ENCODE data around the gene PLXNA2. TPM values are rescaled to one million over a fixed set of nuclear protein-coding genes. Genes with fewer than 3 reads are reported as not detected.

PLXNA2 gene
- total RNA-seq, 1 experiment from 2014 or later: 10.2 TPM

DNA sequence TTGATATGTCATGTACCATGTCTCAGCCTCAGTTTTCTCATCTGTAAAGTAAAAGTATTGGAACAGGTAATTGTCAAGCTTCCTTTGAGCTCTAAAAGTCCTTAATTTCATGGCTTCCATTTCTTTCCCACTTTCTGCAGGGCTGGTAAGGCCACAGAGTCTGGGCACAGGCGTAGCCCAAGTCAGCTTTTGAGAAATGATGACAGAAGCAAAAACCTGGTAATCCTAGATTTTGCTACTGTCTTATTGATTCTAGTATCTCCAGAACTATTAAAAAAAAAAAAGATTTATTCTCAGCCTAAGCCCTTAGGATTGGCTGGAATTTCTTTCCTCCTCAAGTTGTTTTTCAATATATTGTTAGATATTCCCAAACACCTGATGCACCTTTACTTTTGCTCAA, 31.3 kb downstream of the PLXNA2 start:
- Histone ChIP-seq H3K9me3 (ENCODE audit: insufficient read depth, low read depth) (no peaks in the 10 kb centered on the region), H4K20me1 (ENCODE audit: insufficient read depth) (no peaks in the 10 kb centered on the region), H3K79me2 (ENCODE audit: low read depth) (peaks cover 12% of the 10 kb centered on the region; the same call in 1 of the 2 replicates), H3F3A (ENCODE audit: insufficient read depth, low read depth) (0 out of 2 replicates have a peak, but pooled peaks cover 4% of the 10 kb centered on the region), H3K4me3 (no peak overlapping the region), H3K4me1 (replicated peaks; ENCODE audit: insufficient read depth) (peaks cover 7% of the 10 kb centered on the region; the same call in 1 of the 2 replicates), H3K4me2 (no peak overlapping the region), H3K36me3 (ENCODE audit: low read depth) (peaks cover 6% of the 10 kb centered on the region; the same call in 1 of the 2 replicates), H3K27me3 (ENCODE audit: insufficient read depth, low read depth) (no peaks in the 10 kb centered on the region), H3K27ac (no peak overlapping the region), H2AFZ (no peak overlapping the region), H3K9me2 (ENCODE audit: insufficient read depth) (no peaks in the 10 kb centered on the region)
- intact Hi-C loops (cut with micrococcal nuclease; ENCODE audit: unreplicated experiment): no loop called here
- ChIA-PET CTCF (no interaction called here), POLR2A (ENCODE audit: unreplicated experiment) (no interaction called here)
- no TSS peak for BruUV-seq (replicated peaks)
- DNase-seq: no peak
- TF ChIP-seq, protein P1, sequence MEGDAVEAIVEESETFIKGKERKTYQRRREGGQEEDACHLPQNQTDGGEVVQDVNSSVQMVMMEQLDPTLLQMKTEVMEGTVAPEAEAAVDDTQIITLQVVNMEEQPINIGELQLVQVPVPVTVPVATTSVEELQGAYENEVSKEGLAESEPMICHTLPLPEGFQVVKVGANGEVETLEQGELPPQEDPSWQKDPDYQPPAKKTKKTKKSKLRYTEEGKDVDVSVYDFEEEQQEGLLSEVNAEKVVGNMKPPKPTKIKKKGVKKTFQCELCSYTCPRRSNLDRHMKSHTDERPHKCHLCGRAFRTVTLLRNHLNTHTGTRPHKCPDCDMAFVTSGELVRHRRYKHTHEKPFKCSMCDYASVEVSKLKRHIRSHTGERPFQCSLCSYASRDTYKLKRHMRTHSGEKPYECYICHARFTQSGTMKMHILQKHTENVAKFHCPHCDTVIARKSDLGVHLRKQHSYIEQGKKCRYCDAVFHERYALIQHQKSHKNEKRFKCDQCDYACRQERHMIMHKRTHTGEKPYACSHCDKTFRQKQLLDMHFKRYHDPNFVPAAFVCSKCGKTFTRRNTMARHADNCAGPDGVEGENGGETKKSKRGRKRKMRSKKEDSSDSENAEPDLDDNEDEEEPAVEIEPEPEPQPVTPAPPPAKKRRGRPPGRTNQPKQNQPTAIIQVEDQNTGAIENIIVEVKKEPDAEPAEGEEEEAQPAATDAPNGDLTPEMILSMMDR (conservative IDR thresholded peaks at IDR 0.05): no peak
- no peak for TF ChIP-seq EZH2 (IDR thresholded peaks at IDR 0.05; ENCODE audit: low read depth)

DNA sequence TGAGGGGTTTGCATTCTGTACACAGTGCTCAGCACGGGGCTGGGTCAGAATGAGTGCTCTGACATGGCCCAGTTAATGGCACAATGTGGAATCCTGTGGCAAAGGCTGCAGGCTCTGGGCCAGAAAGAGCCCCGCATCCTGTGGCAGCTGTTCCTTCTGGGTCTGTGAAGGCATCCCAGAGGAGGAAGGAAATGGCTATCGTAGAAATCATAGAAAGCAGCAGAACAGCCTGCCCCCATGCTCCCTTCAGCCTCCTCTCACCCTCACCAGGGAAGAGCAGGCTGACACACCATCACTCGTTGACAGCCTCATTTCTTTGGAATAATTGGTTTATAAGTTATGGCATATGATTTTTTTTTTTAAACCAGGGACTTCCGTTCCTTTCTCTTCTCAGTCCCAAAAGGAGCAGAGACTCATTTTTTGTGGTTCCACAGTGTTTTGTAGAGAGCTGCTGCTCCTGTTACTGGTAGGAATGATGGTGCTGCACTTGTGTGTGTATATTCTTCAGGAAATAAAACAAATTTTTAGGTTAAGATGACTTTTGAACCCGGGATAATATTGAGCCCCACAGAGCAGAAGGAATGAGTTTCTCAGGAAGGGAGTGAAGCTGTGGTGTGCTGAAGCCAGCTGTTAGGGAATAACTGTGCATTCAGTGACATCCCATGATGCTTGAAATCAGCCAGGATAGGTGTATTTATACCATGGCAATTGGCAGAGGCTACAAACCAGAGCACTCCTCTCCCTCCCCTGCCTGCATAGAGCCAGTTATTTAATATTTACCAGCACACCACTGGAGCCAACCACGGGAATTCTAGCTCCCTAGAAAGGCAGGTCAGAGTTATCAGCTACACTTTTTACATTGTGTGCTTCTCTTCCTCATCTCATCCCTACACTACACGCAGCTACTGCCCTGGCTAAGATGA, 32.0 kb downstream of the PLXNA2 start:
- BruUV-seq (replicated peaks): no TSS peak
- H3K27me3 ChIP-seq (ENCODE audit: insufficient read depth, low read depth): no peaks in the 10 kb centered on the region
- ChIA-PET CTCF (no interaction called here), POLR2A (ENCODE audit: unreplicated experiment) (interaction anchor here (0.6 kb wide), 1 partner anchor 28 kb away, joined by 5 read pairs; no protein-coding TSS in a partner anchor)
- H3K79me2 ChIP-seq (ENCODE audit: low read depth): peaks cover 5% of the 10 kb centered on the region; the same call in 1 of the 2 replicates
- H3K9me3 ChIP-seq (ENCODE audit: insufficient read depth, low read depth): no peaks in the 10 kb centered on the region
- H3K27ac ChIP-seq: no peak overlapping the region
- 0 out of 2 replicates have a peak, but pooled peaks cover 4% of the 10 kb centered on the region for H3F3A ChIP-seq (ENCODE audit: insufficient read depth, low read depth)
- H4K20me1 ChIP-seq (ENCODE audit: insufficient read depth): no peaks in the 10 kb centered on the region
- peaks cover 6% of the 10 kb centered on the region; the same call in 1 of the 2 replicates for H3K36me3 ChIP-seq (ENCODE audit: low read depth)
- no peak for TF ChIP-seq EZH2 (IDR thresholded peaks at IDR 0.05; ENCODE audit: low read depth)
- TF ChIP-seq, protein P1 (conservative IDR thresholded peaks at IDR 0.05): no peak
- no peak overlapping the region for H3K4me2 ChIP-seq
- no peak overlapping the region for H3K4me3 ChIP-seq
- intact Hi-C loops (cut with micrococcal nuclease; ENCODE audit: unreplicated experiment): no loop called here
- DNase-seq: no peak
- no peaks in the 10 kb centered on the region for H3K9me2 ChIP-seq (ENCODE audit: insufficient read depth)
- H3K4me1 ChIP-seq (replicated peaks; ENCODE audit: insufficient read depth): peaks cover 12% of the 10 kb centered on the region; the same call in 1 of the 2 replicates
- H2AFZ ChIP-seq: no peak overlapping the region

DNA sequence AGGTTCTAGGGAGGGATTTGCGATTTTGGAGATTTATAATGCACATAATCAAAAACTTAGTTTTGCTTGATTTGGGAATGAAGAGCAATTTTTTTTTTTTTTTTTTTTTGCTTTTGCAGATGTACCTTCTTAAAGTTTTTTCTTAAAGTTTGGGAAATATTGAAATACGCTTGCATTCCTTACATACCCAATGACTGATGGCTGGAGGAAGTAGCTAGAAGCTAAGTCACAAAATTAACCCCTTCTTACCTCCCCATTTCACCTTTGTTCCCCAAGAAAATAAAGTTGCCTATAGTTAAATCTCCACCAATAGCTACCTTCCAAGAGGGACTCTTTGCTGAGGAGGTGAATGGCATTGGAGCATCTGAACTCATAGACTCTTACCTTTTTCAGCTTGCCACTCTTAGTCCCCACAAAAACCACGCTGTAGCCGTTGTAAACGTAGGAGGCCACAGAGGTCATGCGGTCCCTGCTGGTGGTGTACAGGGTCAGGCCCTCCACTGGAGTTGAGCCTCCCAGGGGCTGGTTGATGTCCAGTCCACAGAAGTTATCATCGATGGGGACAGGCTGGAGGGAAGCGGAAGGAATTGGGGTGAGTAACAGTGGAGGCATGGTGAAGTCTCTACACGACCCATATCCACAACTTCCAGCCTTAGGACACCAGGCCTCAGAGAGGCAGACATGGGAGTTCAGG, 34.1 kb downstream of the PLXNA2 start:
- H3K9me3 ChIP-seq (ENCODE audit: insufficient read depth, low read depth): no peaks in the 10 kb centered on the region
- peaks cover 6% of the 10 kb centered on the region; the same call in 1 of the 2 replicates for H3K36me3 ChIP-seq (ENCODE audit: low read depth)
- peaks cover 8% of the 10 kb centered on the region; the same call in 1 of the 2 replicates for H3F3A ChIP-seq (ENCODE audit: insufficient read depth, low read depth)
- POLR2A ChIA-PET (ENCODE audit: unreplicated experiment): no interaction called here
- TF ChIP-seq EZH2 (IDR thresholded peaks at IDR 0.05; ENCODE audit: low read depth): no peak
- TF ChIP-seq, protein P1 (conservative IDR thresholded peaks at IDR 0.05): no peak
- CTCF ChIA-PET: interaction anchor here (0.5 kb wide), 1 partner anchor 29 kb away, joined by 3 read pairs; no protein-coding TSS in a partner anchor
- H3K4me3 ChIP-seq: no peak overlapping the region
- no peak overlapping the region for H2AFZ ChIP-seq
- H3K27me3 ChIP-seq (ENCODE audit: insufficient read depth, low read depth): no peaks in the 10 kb centered on the region
- no peak overlapping the region for H3K4me2 ChIP-seq
- DNase-seq: no peak
- peaks cover 5% of the 10 kb centered on the region; the same call in 1 of the 2 replicates for H3K79me2 ChIP-seq (ENCODE audit: low read depth)
- no peaks in the 10 kb centered on the region for H3K9me2 ChIP-seq (ENCODE audit: insufficient read depth)
- H4K20me1 ChIP-seq (ENCODE audit: insufficient read depth): no peaks in the 10 kb centered on the region
- BruUV-seq (replicated peaks): no TSS peak
- H3K27ac ChIP-seq: no peak overlapping the region
- intact Hi-C loops (cut with micrococcal nuclease; ENCODE audit: unreplicated experiment): no loop called here
- peaks cover 19% of the 10 kb centered on the region; the same call in 1 of the 2 replicates for H3K4me1 ChIP-seq (replicated peaks; ENCODE audit: insufficient read depth)

Data from PC-9 (cell line).